ENCODE measurements around the gene UQCRC2. TPM values are rescaled to one million over a fixed set of nuclear protein-coding genes. Genes with fewer than 3 reads are reported as not detected.
"Not testable (repeated sequence)": the region's sequence is repeated elsewhere in the genome, so short reads cannot be mapped to it uniquely, and the experiment has no call there.

UQCRC2 gene
- total and polyA plus RNA-seq, 7 experiments from 2014 or later, result 158 to 227 (median 180) TPM

DNA sequence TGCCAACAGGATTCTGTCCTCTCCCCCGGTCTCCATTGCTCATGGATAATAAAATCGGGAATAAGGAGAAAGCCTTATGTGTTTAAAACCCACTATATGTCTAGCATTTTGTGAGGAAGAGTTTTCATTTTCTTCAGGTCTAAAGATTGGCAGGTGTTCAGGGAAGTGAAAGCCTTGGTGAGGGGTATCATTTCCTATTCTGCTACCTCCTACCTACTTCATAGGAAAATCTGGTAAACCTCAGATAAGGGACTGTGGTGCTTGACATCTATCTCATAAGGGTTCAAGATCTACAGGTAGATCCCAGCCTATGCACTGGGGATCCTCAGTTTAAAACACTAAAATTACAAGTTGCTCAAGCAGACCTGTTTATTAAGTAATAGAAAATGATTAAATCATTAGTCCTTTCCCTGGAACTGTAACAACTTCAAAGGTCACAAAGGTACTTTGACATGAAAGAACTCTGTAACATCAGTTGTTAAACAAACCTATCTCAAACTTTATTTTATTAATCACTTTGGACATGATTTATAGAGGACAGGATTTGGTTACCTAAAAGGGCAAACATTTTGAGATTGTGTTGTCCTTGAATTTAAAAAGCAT, 61.2 kb downstream of the UQCRC2 start:
- H3K36me3 ChIP-seq (ENCODE audit: control insufficient read depth in 2 of 3, insufficient read depth in 3 of 3, low read length in 3 of 3), result peaks cover 0 to 2% (median 0%) of the 10 kb centered on the region in 3 experiments

DNA sequence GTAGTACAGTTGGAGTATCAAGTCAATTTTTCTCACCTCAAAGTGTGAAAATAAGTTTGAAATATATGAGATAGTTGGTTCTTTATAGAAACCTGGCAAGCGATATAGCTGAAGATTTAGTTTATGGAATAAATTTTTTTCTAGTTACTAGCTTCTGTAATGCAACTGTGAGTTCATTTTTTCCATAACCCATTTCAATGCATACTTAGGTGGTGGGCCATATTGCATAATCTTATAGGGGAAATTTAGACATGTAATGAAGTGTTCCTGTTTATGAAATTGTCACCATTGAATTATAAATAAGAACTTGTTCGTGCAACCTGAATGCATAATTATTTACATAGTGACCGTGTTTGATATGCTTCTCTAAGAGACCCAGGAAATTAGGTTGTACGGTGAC, 63.8 kb downstream of the UQCRC2 start:
- H3K36me3 ChIP-seq (ENCODE audit: control insufficient read depth in 2 of 3, insufficient read depth in 3 of 3, low read length in 3 of 3), result peaks cover 0 to 3% (median 0%) of the 10 kb centered on the region in 3 experiments
- H3K4me1 Mint-ChIP-seq, result peaks cover 20 to 86% (median 69%) of the 10 kb centered on the region in 7 donors
- POLR2A ChIA-PET, result interaction anchor here (0.9 to 1.1 kb wide), 2 partner anchors 9 to 1517 kb away, joined by 3 read pairs; no protein-coding TSS in a partner anchor
- intact Hi-C loops (cut with micrococcal nuclease), result no loop called here
- CTCF ChIA-PET, result interaction anchor here (0.6 to 1.3 kb wide), 2 partner anchors 9 to 172 kb away, joined by 3 to 5 read pairs; partner anchors contain the start of gene MOSMO
- H3K9me3 Mint-ChIP-seq, result no peaks in the 10 kb centered on the region
- no peak overlapping the region for H3K27ac Mint-ChIP-seq
- no peak overlapping the region for H3K4me3 ChIP-seq (ENCODE audit: low read length)
- no peaks in the 10 kb centered on the region for H3K27me3 ChIP-seq (ENCODE audit: control insufficient read depth in 2 of 2, insufficient read depth in 2 of 2, low read length in 2 of 2)
- DNase-seq, result no peak
- peaks cover 0 to 5% of the 10 kb centered on the region in 2 donors for H3K4me1 ChIP-seq (ENCODE audit: control insufficient read depth in 2 of 2, insufficient read depth in 2 of 2, low read length in 2 of 2)
- H3K27me3 Mint-ChIP-seq, result no peaks in the 10 kb centered on the region
- no peaks in the 10 kb centered on the region for H3K9me3 ChIP-seq (ENCODE audit: control insufficient read depth in 2 of 3, low read length in 3 of 3)
- no peak overlapping the region for H3K4me3 Mint-ChIP-seq
- H3K27ac ChIP-seq (ENCODE audit: low read depth, low read length), result no peak overlapping the region
- no peak for ATAC-seq
- H3K36me3 Mint-ChIP-seq, result peaks cover 0 to 3% (median 0%) of the 10 kb centered on the region in 5 donors

More for the DNA sequence above, 61.2 kb downstream of the UQCRC2 start:
- Histone ChIP-seq H3K27ac (ENCODE audit: low read depth, low read length) (no peak overlapping the region), H3K4me3 (ENCODE audit: low read length) (no peak overlapping the region), H3K27me3 (ENCODE audit: control insufficient read depth in 2 of 2, insufficient read depth in 2 of 2, low read length in 2 of 2) (no peaks in the 10 kb centered on the region), H3K9me3 (ENCODE audit: control insufficient read depth in 2 of 3, low read length in 3 of 3) (no peaks in the 10 kb centered on the region), H3K4me1 (ENCODE audit: control insufficient read depth in 2 of 2, insufficient read depth in 2 of 2, low read length in 2 of 2) (peaks cover 0 to 10% of the 10 kb centered on the region in 2 donors)
- no peaks in the 10 kb centered on the region for H3K27me3 Mint-ChIP-seq
- no peak overlapping the region for H3K4me3 Mint-ChIP-seq
- ATAC-seq, result no peak
- CTCF ChIA-PET, result no interaction called here
- H3K9me3 Mint-ChIP-seq, result no peaks in the 10 kb centered on the region
- intact Hi-C loops (cut with micrococcal nuclease), result no loop called here
- no peak for DNase-seq
- POLR2A ChIA-PET, result no interaction called here
- peak overlapping the region in 1 of 9 donors; percentile 16 for H3K27ac Mint-ChIP-seq
- H3K4me1 Mint-ChIP-seq, result peaks cover 30 to 92% (median 79%) of the 10 kb centered on the region in 7 donors
- H3K36me3 Mint-ChIP-seq, result no peaks in the 10 kb centered on the region

DNA sequence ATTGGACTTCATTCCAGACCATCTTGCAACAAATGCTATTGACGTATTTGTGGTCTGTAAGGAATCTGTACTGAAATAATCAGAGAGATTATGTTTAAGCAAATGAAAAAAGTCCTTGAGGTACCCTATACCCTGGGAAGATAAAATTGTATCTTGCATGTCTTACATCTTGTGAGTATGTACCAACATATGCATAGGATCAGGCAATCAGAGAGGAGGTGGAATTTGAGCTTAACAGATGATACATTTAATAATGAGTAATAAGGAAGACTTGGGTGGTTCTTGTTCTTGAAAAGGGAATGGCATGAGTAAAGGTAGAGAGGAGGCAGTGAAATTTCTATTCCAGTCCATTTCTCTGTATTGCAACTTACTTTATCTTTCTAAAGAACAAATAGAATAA, 65.4 kb downstream of the UQCRC2 start:
- H3K4me3 ChIP-seq (ENCODE audit: low read length), result no peak overlapping the region
- Mint-ChIP-seq H3K27me3 (no peaks in the 10 kb centered on the region), H3K4me1 (peaks cover 19 to 81% (median 62%) of the 10 kb centered on the region in 7 donors), H3K9me3 (no peaks in the 10 kb centered on the region), H3K4me3 (no peak overlapping the region), H3K36me3 (peaks cover 0 to 6% (median 0%) of the 10 kb centered on the region in 5 donors), H3K27ac (no peak overlapping the region)
- no peak overlapping the region for H3K27ac ChIP-seq (ENCODE audit: low read depth, low read length)
- ATAC-seq, result no peak
- peaks cover 0 to 3% (median 0%) of the 10 kb centered on the region in 3 experiments for H3K36me3 ChIP-seq (ENCODE audit: control insufficient read depth in 2 of 3, insufficient read depth in 3 of 3, low read length in 3 of 3)
- H3K4me1 ChIP-seq (ENCODE audit: control insufficient read depth in 2 of 2, insufficient read depth in 2 of 2, low read length in 2 of 2), result peaks cover 0 to 5% of the 10 kb centered on the region in 2 donors
- H3K27me3 ChIP-seq (ENCODE audit: control insufficient read depth in 2 of 2, insufficient read depth in 2 of 2, low read length in 2 of 2), result no peaks in the 10 kb centered on the region
- intact Hi-C loops (cut with micrococcal nuclease), result no loop called here
- DNase-seq, result no peak
- ChIA-PET CTCF (no interaction called here), POLR2A (no interaction called here)
- no peaks in the 10 kb centered on the region for H3K9me3 ChIP-seq (ENCODE audit: control insufficient read depth in 2 of 3, low read length in 3 of 3)

DNA sequence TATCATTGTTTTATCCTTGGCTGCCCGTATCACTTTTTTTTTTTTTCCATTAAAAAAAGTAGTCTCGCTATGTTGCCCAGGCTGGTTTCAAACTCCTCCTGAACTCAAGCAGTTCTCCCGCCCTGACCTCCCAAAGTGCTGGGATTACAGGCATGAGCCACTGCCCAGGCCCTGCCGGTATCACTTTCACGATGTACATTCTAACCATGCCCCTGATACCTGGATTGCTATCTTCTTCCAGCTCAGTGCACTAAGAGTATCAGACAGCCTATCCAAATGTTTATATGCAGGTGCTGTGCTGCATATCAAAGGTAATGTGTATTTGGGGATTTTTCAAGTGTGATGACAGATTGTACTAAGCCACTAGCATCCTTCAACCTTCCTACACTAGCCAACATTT, 69.0 kb downstream of the UQCRC2 start:
- Histone ChIP-seq H3K4me3 (ENCODE audit: low read length) (no peak overlapping the region), H3K9me3 (ENCODE audit: control insufficient read depth in 2 of 3, low read length in 3 of 3) (no peaks in the 10 kb centered on the region), H3K4me1 (ENCODE audit: control insufficient read depth in 2 of 2, insufficient read depth in 2 of 2, low read length in 2 of 2) (peaks cover 0 to 5% of the 10 kb centered on the region in 2 donors), H3K36me3 (ENCODE audit: control insufficient read depth in 2 of 3, insufficient read depth in 3 of 3, low read length in 3 of 3) (peaks cover 0 to 3% (median 0%) of the 10 kb centered on the region in 3 experiments), H3K27me3 (ENCODE audit: control insufficient read depth in 2 of 2, insufficient read depth in 2 of 2, low read length in 2 of 2) (no peaks in the 10 kb centered on the region), H3K27ac (ENCODE audit: low read depth, low read length) (no peak overlapping the region)
- DNase-seq (no peak), ATAC-seq (no peak)
- Mint-ChIP-seq H3K27ac (no peak overlapping the region), H3K4me1 (peaks cover 10 to 68% (median 49%) of the 10 kb centered on the region in 7 donors), H3K36me3 (peaks cover 0 to 12% (median 0%) of the 10 kb centered on the region in 5 donors), H3K27me3 (no peaks in the 10 kb centered on the region), H3K4me3 (no peak overlapping the region), H3K9me3 (no peaks in the 10 kb centered on the region)
- ChIA-PET POLR2A (interaction anchor here (0.8 kb wide), 1 partner anchor 15 kb away, joined by 4 read pairs; no protein-coding TSS in a partner anchor), CTCF (interaction anchor here (0.7 to 1.5 kb wide), 2 partner anchors 13 to 55 kb away, joined by 3 read pairs; no protein-coding TSS in a partner anchor)
- intact Hi-C loops (cut with micrococcal nuclease), result no loop called here

DNA sequence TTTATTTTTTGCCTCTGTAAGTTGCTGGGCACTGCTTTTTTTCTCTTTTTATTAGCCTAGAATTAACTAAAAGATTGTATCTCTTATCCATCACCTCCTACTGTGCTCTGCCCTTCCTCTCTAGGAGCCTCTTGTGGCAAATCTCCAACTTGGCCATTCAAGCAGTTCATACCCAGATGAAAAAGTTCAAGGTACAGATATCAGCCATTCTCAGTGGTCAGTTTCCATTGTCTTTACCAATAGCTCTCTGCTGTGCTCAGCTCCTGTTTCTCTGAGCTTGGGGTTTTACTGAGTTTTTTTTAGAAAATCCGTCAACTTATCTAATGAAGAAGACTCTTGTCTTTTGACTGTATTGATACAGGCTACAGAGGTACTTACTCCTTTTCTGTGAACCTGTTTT, 70.3 kb downstream of the UQCRC2 start:
- H3K4me1 ChIP-seq (ENCODE audit: control insufficient read depth in 2 of 2, insufficient read depth in 2 of 2, low read length in 2 of 2), result no peaks in the 10 kb centered on the region
- no peaks in the 10 kb centered on the region for H3K9me3 ChIP-seq (ENCODE audit: control insufficient read depth in 2 of 3, low read length in 3 of 3)
- POLR2A ChIA-PET, result no interaction called here
- no peak overlapping the region for H3K4me3 ChIP-seq (ENCODE audit: low read length)
- H3K27ac ChIP-seq (ENCODE audit: low read depth, low read length), result no peak overlapping the region
- intact Hi-C loops (cut with micrococcal nuclease), result no loop called here
- H3K27me3 ChIP-seq (ENCODE audit: control insufficient read depth in 2 of 2, insufficient read depth in 2 of 2, low read length in 2 of 2), result no peaks in the 10 kb centered on the region
- Mint-ChIP-seq H3K36me3 (peaks cover 0 to 14% (median 0%) of the 10 kb centered on the region in 5 donors), H3K9me3 (no peaks in the 10 kb centered on the region), H3K27me3 (no peaks in the 10 kb centered on the region), H3K4me1 (peaks cover 13 to 61% (median 40%) of the 10 kb centered on the region in 7 donors), H3K4me3 (no peak overlapping the region), H3K27ac (no peak overlapping the region)
- peaks cover 0 to 3% (median 0%) of the 10 kb centered on the region in 3 experiments for H3K36me3 ChIP-seq (ENCODE audit: control insufficient read depth in 2 of 3, insufficient read depth in 3 of 3, low read length in 3 of 3)
- DNase-seq (no peak), ATAC-seq (no peak)
- CTCF ChIA-PET, result interaction anchor here (0.9 to 1.5 kb wide), 2 partner anchors 12 to 14 kb away, joined by 3 read pairs; no protein-coding TSS in a partner anchor

DNA sequence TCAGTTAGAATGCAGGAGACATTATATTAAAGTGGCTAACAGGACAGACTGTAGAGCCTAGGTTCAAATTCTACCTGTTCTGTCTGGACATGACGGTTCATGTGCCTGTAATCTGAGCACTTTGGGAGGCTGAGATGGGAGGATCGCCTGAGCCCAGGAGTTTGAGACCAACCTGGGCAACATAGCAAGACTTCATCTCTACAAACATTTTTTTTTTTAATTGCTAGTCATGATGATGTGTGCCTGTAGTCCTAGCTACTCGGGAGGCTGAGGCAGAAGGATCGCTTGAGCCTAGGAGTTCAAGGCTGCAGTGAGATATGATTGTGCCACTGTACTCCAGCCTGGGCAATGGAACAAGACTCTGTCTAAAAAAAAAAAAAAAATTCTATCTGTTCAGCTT, 71.6 kb downstream of the UQCRC2 start:
- H3K4me1 ChIP-seq (ENCODE audit: control insufficient read depth in 2 of 2, insufficient read depth in 2 of 2, low read length in 2 of 2); POLR2A ChIA-PET; H3K9me3 Mint-ChIP-seq: not testable (repeated sequence)

More for the DNA sequence above, 71.6 kb downstream of the UQCRC2 start:
- Mint-ChIP-seq H3K36me3 (peaks cover under 1 to 19% (median 1%) of the 10 kb centered on the region in 5 donors), H3K4me1 (peaks cover 8 to 49% (median 29%) of the 10 kb centered on the region in 7 donors)
- ATAC-seq; CTCF ChIA-PET; H3K27ac Mint-ChIP-seq; H3K9me3 ChIP-seq (ENCODE audit: control insufficient read depth in 2 of 3, low read length in 3 of 3); intact Hi-C loops (cut with micrococcal nuclease); H3K4me3 ChIP-seq (ENCODE audit: low read length); H3K27ac ChIP-seq (ENCODE audit: low read depth, low read length); DNase-seq; H3K4me3 Mint-ChIP-seq; H3K27me3 Mint-ChIP-seq; H3K36me3 ChIP-seq (ENCODE audit: control insufficient read depth in 2 of 3, insufficient read depth in 3 of 3, low read length in 3 of 3); H3K27me3 ChIP-seq (ENCODE audit: control insufficient read depth in 2 of 2, insufficient read depth in 2 of 2, low read length in 2 of 2): not testable (repeated sequence)

Data from naive thymus-derived CD4-positive, alpha-beta T cell (primary cell).